LNCaP clone FGC (cell line): Measurements from ENCODE around the gene TFAP2D.

Experiments
- DNase-seq: peaks from one replicate; pipeline ENCODE4 v3.0.0-alpha.2; 2011; ENCODE audit warnings: low read depth
- H3K4me3 ChIP-seq: 2 replicates; pipeline ENCODE4 v1.5.1; 2011; ENCODE audit warnings: mild to moderate bottlenecking, low read depth, low read length, control low read depth
- TF ChIP-seq, protein P1 (sequence below): IDR thresholded peaks from 2 replicates; pipeline ENCODE4 v1.5.1; 2012; ENCODE audit warnings: mild to moderate bottlenecking; ENCODE audit not compliant: control insufficient read depth, insufficient read depth; ENCODE audit errors: extremely low read depth

TFAP2D gene

DNA sequence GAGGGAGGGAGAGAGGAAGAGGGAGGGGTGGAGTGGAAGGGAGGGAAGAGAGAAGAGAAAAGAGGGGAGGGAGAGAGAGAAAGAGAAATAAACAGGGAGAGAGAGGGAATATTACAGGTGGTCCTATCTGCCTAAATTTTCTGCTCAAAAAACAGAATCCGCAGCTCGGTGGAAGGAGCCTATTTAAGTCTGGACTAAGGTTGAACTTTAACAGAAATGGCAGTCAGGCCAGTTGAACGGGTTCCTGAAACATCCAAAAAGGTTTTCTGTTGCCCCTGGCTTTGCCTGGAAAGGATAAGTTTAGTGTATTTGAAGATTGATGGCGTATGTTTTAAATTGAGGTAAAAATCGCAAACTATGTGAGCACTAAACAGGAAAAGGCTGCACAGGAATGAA, 107.5 kb downstream of the TFAP2D start:
- no peak overlapping the region for H3K4me3 ChIP-seq
- DNase-seq = no peak
- TF ChIP-seq, protein P1, sequence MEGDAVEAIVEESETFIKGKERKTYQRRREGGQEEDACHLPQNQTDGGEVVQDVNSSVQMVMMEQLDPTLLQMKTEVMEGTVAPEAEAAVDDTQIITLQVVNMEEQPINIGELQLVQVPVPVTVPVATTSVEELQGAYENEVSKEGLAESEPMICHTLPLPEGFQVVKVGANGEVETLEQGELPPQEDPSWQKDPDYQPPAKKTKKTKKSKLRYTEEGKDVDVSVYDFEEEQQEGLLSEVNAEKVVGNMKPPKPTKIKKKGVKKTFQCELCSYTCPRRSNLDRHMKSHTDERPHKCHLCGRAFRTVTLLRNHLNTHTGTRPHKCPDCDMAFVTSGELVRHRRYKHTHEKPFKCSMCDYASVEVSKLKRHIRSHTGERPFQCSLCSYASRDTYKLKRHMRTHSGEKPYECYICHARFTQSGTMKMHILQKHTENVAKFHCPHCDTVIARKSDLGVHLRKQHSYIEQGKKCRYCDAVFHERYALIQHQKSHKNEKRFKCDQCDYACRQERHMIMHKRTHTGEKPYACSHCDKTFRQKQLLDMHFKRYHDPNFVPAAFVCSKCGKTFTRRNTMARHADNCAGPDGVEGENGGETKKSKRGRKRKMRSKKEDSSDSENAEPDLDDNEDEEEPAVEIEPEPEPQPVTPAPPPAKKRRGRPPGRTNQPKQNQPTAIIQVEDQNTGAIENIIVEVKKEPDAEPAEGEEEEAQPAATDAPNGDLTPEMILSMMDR = no peak

DNA sequence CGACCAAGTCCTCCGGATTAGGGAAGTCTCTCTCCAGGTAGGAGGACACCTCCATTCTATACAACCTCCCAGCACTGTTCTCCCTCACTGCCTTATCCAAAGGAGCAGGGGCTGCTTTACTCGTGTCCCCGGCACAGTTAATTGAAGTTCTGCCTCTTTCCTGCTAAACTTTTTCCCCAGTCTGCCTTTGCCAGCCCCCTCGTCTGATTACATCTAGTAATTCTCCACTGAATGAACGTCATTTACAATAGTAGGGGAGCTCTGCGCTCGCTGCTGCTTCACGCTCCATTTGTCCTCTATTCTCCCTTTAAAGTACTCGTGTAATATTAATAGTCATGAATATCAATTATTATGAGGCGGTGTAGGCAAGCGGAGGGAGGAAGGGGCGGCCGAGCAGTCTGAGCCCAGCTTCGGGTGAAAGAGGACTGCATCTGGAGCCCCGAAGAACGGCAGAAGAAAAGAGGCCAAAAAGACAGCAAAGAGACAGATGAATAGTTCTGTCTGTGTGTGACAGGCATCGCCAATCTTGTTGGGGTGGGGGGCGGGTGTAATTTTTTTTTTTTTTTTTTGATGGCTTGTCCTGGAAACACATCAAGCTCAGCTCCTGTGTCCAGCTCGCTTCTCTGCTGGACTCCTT, 108.2 kb downstream of the TFAP2D start:
- TF ChIP-seq, protein P1 = no peak
- H3K4me3 ChIP-seq = no peak overlapping the region
- no peak for DNase-seq

DNA sequence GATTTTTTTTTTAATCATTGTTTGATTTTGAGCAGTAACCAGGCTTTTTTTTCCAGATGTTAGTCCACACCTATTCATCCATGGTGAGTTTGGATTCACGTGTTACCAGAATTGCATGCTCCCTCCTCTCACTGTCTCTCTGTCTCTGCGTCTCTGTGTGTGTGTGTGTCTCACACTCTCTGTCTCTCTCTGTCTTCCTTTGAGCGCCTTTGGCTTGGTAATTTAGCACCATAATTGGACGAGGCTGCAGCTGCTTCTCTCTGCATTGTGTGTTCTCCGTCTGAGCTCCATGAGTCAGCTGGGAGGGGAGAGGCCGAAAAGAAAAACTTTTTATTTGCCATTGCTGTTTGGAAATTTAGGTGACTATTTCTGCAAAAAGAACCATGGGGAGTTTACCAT, 108.8 kb downstream of the TFAP2D start:
- TF ChIP-seq, protein P1 = no peak
- no peak overlapping the region for H3K4me3 ChIP-seq
- DNase-seq = no peak
